Neural cell (in vitro differentiated cells): ENCODE results near the gene ITPRID2.

Experiments
- CTCF ChIP-seq: fragments of 450-650 bp; IDR thresholded peaks from 2 replicates; pipeline ENCODE4 v1.5.1; 2014; ENCODE audit warnings: antibody characterized with exemption, mild to moderate bottlenecking, moderate library complexity; ENCODE audit not compliant: poor library complexity, severe bottlenecking
- EZH2 ChIP-seq: fragments of 200-600, 300-800 bp; shearing (Covaris generic), sonication (generic); IDR thresholded peaks from 2 replicates; pipeline ENCODE4 v1.6.1; 2014; ENCODE audit warnings: antibody characterized with exemption, low read length, borderline replicate concordance, mild to moderate bottlenecking; ENCODE audit not compliant: insufficient read depth, poor library complexity, severe bottlenecking
- MXI1 ChIP-seq: fragments of 450-650 bp; conservative IDR thresholded peaks from 2 replicates; pipeline ENCODE4 v1.6.1; 2014; ENCODE audit warnings: antibody characterized with exemption, mild to moderate bottlenecking; ENCODE audit not compliant: poor library complexity, severe bottlenecking
- POLR2AphosphoS5 ChIP-seq: IDR thresholded peaks from 2 replicates; pipeline ENCODE4 v1.6.1; 2012
- RAD21 ChIP-seq: fragments of 450-650 bp; conservative IDR thresholded peaks from 2 replicates; pipeline ENCODE4 v1.6.1; 2014; ENCODE audit warnings: antibody characterized with exemption, mild to moderate bottlenecking, moderate library complexity
- SMC3 ChIP-seq: fragments of 450-650 bp; conservative IDR thresholded peaks from 2 replicates; pipeline ENCODE4 v1.6.1; 2014; ENCODE audit warnings: antibody characterized with exemption, mild to moderate bottlenecking, moderate library complexity; ENCODE audit not compliant: poor library complexity
- TF ChIP-seq, protein P1 (sequence below): IDR thresholded peaks from 2 replicates; pipeline ENCODE4 v1.6.1; 2012; ENCODE audit warnings: borderline replicate concordance

- no peak for TF ChIP-seq CTCF
- TF ChIP-seq SMC3 = no peak
- TF ChIP-seq POLR2AphosphoS5 = no peak
- TF ChIP-seq EZH2 = no peak
- TF ChIP-seq, protein P1, sequence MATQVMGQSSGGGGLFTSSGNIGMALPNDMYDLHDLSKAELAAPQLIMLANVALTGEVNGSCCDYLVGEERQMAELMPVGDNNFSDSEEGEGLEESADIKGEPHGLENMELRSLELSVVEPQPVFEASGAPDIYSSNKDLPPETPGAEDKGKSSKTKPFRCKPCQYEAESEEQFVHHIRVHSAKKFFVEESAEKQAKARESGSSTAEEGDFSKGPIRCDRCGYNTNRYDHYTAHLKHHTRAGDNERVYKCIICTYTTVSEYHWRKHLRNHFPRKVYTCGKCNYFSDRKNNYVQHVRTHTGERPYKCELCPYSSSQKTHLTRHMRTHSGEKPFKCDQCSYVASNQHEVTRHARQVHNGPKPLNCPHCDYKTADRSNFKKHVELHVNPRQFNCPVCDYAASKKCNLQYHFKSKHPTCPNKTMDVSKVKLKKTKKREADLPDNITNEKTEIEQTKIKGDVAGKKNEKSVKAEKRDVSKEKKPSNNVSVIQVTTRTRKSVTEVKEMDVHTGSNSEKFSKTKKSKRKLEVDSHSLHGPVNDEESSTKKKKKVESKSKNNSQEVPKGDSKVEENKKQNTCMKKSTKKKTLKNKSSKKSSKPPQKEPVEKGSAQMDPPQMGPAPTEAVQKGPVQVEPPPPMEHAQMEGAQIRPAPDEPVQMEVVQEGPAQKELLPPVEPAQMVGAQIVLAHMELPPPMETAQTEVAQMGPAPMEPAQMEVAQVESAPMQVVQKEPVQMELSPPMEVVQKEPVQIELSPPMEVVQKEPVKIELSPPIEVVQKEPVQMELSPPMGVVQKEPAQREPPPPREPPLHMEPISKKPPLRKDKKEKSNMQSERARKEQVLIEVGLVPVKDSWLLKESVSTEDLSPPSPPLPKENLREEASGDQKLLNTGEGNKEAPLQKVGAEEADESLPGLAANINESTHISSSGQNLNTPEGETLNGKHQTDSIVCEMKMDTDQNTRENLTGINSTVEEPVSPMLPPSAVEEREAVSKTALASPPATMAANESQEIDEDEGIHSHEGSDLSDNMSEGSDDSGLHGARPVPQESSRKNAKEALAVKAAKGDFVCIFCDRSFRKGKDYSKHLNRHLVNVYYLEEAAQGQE = no peak
- no peak for TF ChIP-seq RAD21
- TF ChIP-seq MXI1 = no peak
These were observed 12.2 kb upstream of the ITPRID2 start for GRCh38 chr2:181879295-181879694.
